Astrocyte of the cerebellum (primary cell): Measurements from ENCODE around the gene CEPT1.

Source experiments
- DNase-seq: peaks from one replicate; pipeline ENCODE4 v3.0.0-alpha.2; 2011; ENCODE audit warnings: low read depth
- H3K4me3 ChIP-seq: 2 replicates; pipeline ENCODE4 v1.5.1; 2011; ENCODE audit warnings: mild to moderate bottlenecking, low read depth, low read length, moderate library complexity
- CTCF ChIP-seq: IDR thresholded peaks from 2 replicates; pipeline ENCODE4 v1.5.1; 2012; ENCODE audit warnings: low read length, low read depth, moderate library complexity, mild to moderate bottlenecking; ENCODE audit errors: missing control alignments
- in situ Hi-C: cut with HindIII; loops from 2 replicates; pipeline ENCODE4 v1.10.0; 2017; ENCODE audit warnings: low sequenced_read_pairs

The CEPT1 gene

GRCh38 chr1:111145963-111146768 lies 6.1 kb downstream of the CEPT1 start:
- no peak overlapping the region for H3K4me3 ChIP-seq
- TF ChIP-seq CTCF: no peak
- no peak for DNase-seq
- in situ Hi-C loops: no loop called here

GRCh38 chr1:111147948-111148347 lies 7.9 kb downstream of the CEPT1 start:
- in situ Hi-C loops: no loop called here
- no peak overlapping the region for H3K4me3 ChIP-seq
- DNase-seq: no peak
- no peak for TF ChIP-seq CTCF

GRCh38 chr1:111148376-111148881 lies 8.4 kb downstream of the CEPT1 start:
- DNase-seq: no peak
- TF ChIP-seq CTCF: no peak
- no peak overlapping the region for H3K4me3 ChIP-seq
- in situ Hi-C loops: no loop called here

- TF ChIP-seq CTCF: no peak
- H3K4me3 ChIP-seq: no peak overlapping the region
- in situ Hi-C loops: no loop called here
- DNase-seq: no peak
Observed at GRCh38 chr1:111151838-111152237, 11.8 kb downstream of the CEPT1 start.

GRCh38 chr1:111154021-111154999 lies 14.3 kb downstream of the CEPT1 start:
- TF ChIP-seq CTCF: no peak
- in situ Hi-C loops: no loop called here
- H3K4me3 ChIP-seq: no peak overlapping the region
- no peak for DNase-seq

GRCh38 chr1:111157431-111157830 lies 17.4 kb downstream of the CEPT1 start:
- no peak overlapping the region for H3K4me3 ChIP-seq
- in situ Hi-C loops: no loop called here
- TF ChIP-seq CTCF: no peak
- DNase-seq: no peak
